ENCODE data around the gene OR52E8. TPM values are rescaled to one million over a fixed set of nuclear protein-coding genes. Genes with fewer than 3 reads are reported as not detected.

OR52E8 gene
- polyA plus RNA-seq (2013, experiment 1 of 4), result not detected
- not detected for polyA plus RNA-seq (2013, experiment 2 of 4)
- polyA plus RNA-seq (2013, experiment 3 of 4), result not detected
- polyA plus RNA-seq (2013, experiment 4 of 4), result not detected

- H3K4me1 ChIP-seq (ENCODE audit: control insufficient read depth, insufficient read depth, low read length), result no peaks in the 10 kb centered on the region
- no peak within 1 kb of the TSS for H3K27ac ChIP-seq (ENCODE audit: insufficient read depth, low read depth, low read length, poor library complexity, severe bottlenecking)
- H3K4me3 ChIP-seq (ENCODE audit: insufficient read depth, low read depth, low read length), result no peak within 1 kb of the TSS
- no peaks in the 10 kb centered on the region for H3K9me3 ChIP-seq (ENCODE audit: control insufficient read depth, low read length)
- H3K36me3 ChIP-seq (ENCODE audit: control insufficient read depth, insufficient read depth, low read length), result no peaks in the 10 kb centered on the region
- WGBS, 2 experiments, result 94 to 100% methylated on average over 3 of the region's 3 CpGs
- H3K27me3 ChIP-seq (ENCODE audit: control insufficient read depth, insufficient read depth, low read length, poor library complexity, severe bottlenecking), result no peaks in the 10 kb centered on the region
Measured at GRCh38 chr11:5857590-5857989, at the start of gene OR52E8. TSS of gene OR52E8 (minus strand) at chr11:5857690. CDS start at chr11:5857690, 0 bp downstream.

DNA sequence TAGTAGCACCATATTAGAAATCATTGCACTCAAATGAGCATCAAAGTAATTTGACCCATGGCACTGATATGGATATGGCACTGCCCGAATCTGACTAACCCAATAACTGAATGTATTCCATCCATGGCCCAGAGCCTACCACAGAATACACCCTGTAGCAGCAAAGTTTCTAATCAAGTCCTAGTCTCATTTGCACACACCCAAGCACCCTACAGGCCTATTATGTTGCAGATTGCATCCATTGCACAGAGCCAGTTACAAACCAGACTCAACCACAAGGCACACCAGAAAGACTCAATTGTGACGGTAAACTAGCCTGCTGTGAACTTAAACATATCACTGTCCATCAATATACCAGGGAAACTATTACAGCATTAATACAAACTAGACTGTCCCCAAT, 42.0 kb upstream of the OR52E8 start:
- Histone ChIP-seq H3K27ac (ENCODE audit: insufficient read depth, low read depth, low read length, poor library complexity, severe bottlenecking) (no peak overlapping the region), H3K27me3 (ENCODE audit: control insufficient read depth, insufficient read depth, low read length, poor library complexity, severe bottlenecking) (no peaks in the 10 kb centered on the region), H3K9me3 (ENCODE audit: control insufficient read depth, low read length) (no peaks in the 10 kb centered on the region), H3K4me1 (ENCODE audit: control insufficient read depth, insufficient read depth, low read length) (no peaks in the 10 kb centered on the region), H3K36me3 (ENCODE audit: control insufficient read depth, insufficient read depth, low read length) (no peaks in the 10 kb centered on the region), H3K4me3 (ENCODE audit: insufficient read depth, low read depth, low read length) (no peak overlapping the region)
- WGBS, 2 experiments, result 86% methylated on average over 2 of the region's 2 CpGs

DNA sequence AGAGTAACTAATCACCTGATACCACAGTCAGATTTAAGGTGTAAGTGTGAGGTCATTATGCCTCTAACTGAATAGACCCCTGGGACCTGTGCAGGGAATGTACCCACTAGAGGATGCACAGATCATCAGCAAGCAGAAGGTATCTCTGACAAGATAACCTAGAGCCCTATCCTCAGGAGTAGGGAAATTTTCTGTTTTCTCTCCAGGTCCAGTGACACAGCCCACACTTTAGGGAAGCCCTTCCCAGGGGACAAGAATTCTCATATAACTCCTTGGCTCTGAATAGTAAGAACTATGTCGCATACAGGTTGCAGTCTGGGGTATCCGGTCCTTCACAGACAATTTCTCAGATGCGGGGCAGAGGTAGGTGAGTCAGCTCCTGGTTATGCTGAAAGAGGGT, 35.4 kb upstream of the OR52E8 start, which contains the start of gene OR52E5:
Gene OR52E5 (plus strand): TSS at position 301 of the 400 bp plus-strand sequence. CDS start 7,569 bp downstream, outside the sequence.
- H3K9me3 ChIP-seq (ENCODE audit: control insufficient read depth, low read length), result no peaks in the 10 kb centered on the region
- WGBS, 2 experiments, result 91 to 92% methylated on average over 3 of the region's 3 CpGs
- no peaks in the 10 kb centered on the region for H3K27me3 ChIP-seq (ENCODE audit: control insufficient read depth, insufficient read depth, low read length, poor library complexity, severe bottlenecking)
- H3K27ac ChIP-seq (ENCODE audit: insufficient read depth, low read depth, low read length, poor library complexity, severe bottlenecking), result no peak within 1 kb of the TSS
- H3K36me3 ChIP-seq (ENCODE audit: control insufficient read depth, insufficient read depth, low read length), result no peaks in the 10 kb centered on the region
- H3K4me1 ChIP-seq (ENCODE audit: control insufficient read depth, insufficient read depth, low read length), result no peaks in the 10 kb centered on the region
- no peak within 1 kb of the TSS for H3K4me3 ChIP-seq (ENCODE audit: insufficient read depth, low read depth, low read length)

- Histone ChIP-seq H3K27ac (ENCODE audit: insufficient read depth, low read depth, low read length, poor library complexity, severe bottlenecking) (no peak overlapping the region), H3K4me1 (ENCODE audit: control insufficient read depth, insufficient read depth, low read length) (no peaks in the 10 kb centered on the region), H3K4me3 (ENCODE audit: insufficient read depth, low read depth, low read length) (no peak overlapping the region), H3K27me3 (ENCODE audit: control insufficient read depth, insufficient read depth, low read length, poor library complexity, severe bottlenecking) (no peaks in the 10 kb centered on the region), H3K9me3 (ENCODE audit: control insufficient read depth, low read length) (no peaks in the 10 kb centered on the region), H3K36me3 (ENCODE audit: control insufficient read depth, insufficient read depth, low read length) (no peaks in the 10 kb centered on the region)
- WGBS, 2 experiments, result 81 to 82% methylated on average over 3 to 4 of the region's 4 CpGs
Measured at GRCh38 chr11:5891216-5891800, 33.8 kb upstream of the OR52E8 start.

DNA sequence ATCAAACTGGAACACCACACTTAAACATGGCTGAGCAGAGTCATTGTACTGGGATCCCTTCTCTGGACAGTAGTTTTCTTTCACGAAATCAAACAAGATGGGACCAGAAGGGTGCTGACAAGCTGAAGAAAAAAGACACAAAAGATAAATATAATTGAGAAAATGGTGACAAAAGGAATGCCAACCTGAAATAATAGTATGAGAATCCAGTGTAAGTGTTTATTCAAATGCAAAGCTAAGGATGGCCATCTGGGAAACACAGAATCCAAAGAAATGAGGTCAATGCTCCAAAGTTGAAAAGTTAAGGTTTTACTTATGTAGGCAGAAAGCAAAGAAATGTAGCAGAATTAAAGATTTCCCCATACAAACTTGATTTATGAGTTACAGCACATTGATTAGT, 30.2 kb upstream of the OR52E8 start:
- Histone ChIP-seq H3K4me1 (ENCODE audit: control insufficient read depth, insufficient read depth, low read length) (no peaks in the 10 kb centered on the region), H3K36me3 (ENCODE audit: control insufficient read depth, insufficient read depth, low read length) (no peaks in the 10 kb centered on the region), H3K27ac (ENCODE audit: insufficient read depth, low read depth, low read length, poor library complexity, severe bottlenecking) (no peak overlapping the region), H3K4me3 (ENCODE audit: insufficient read depth, low read depth, low read length) (no peak overlapping the region), H3K9me3 (ENCODE audit: control insufficient read depth, low read length) (no peaks in the 10 kb centered on the region), H3K27me3 (ENCODE audit: control insufficient read depth, insufficient read depth, low read length, poor library complexity, severe bottlenecking) (no peaks in the 10 kb centered on the region)
- 92 to 100% methylated on average over 1 of the region's 1 CpG for WGBS, 2 experiments

DNA sequence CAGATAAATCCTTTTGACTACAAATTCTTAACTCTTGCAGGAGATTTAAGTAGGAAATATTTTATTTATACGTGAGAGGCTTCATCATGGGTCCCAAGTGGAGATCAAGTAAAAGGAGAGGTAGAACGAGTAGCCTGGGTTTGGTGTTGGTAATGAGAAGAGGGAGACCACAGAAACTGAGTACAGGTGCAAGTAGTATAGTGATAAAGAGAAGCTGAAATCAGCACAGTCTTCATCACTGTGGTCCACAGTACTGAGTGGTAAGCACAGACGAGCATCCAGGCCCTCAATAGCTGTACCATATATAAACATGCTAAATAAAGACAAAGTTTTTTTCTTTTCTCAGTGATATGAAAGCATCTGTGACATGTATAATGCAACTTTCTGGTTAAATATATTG, 29.7 kb upstream of the OR52E8 start:
- no peak overlapping the region for H3K27ac ChIP-seq (ENCODE audit: insufficient read depth, low read depth, low read length, poor library complexity, severe bottlenecking)
- H3K4me1 ChIP-seq (ENCODE audit: control insufficient read depth, insufficient read depth, low read length), result no peaks in the 10 kb centered on the region
- H3K36me3 ChIP-seq (ENCODE audit: control insufficient read depth, insufficient read depth, low read length), result no peaks in the 10 kb centered on the region
- 95 to 100% methylated on average over 2 of the region's 3 CpGs for WGBS, 2 experiments
- no peaks in the 10 kb centered on the region for H3K9me3 ChIP-seq (ENCODE audit: control insufficient read depth, low read length)
- H3K4me3 ChIP-seq (ENCODE audit: insufficient read depth, low read depth, low read length), result no peak overlapping the region
- H3K27me3 ChIP-seq (ENCODE audit: control insufficient read depth, insufficient read depth, low read length, poor library complexity, severe bottlenecking), result no peaks in the 10 kb centered on the region

DNA sequence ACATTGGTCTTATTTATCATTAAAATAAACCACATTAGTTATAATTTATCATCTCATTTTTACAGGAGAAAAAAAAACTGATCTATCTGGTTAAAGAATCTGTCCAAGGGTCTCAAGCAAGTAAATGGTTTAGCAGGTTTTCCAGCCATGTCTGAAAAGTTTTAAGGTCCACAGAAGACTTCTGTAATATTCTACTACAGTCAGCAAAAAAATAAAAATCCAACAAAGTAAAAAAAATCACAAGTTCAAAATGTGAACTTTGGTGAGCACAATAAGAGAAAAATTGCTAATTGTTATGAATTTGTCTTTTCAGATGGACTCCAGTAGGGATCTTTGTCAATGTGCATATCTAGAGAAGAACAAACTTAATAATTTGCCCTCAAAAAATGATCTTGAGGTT, 24.3 kb upstream of the OR52E8 start:
- Histone ChIP-seq H3K27me3 (ENCODE audit: control insufficient read depth, insufficient read depth, low read length, poor library complexity, severe bottlenecking) (no peaks in the 10 kb centered on the region), H3K27ac (ENCODE audit: insufficient read depth, low read depth, low read length, poor library complexity, severe bottlenecking) (no peak overlapping the region), H3K4me3 (ENCODE audit: insufficient read depth, low read depth, low read length) (no peak overlapping the region), H3K9me3 (ENCODE audit: control insufficient read depth, low read length) (no peaks in the 10 kb centered on the region), H3K36me3 (ENCODE audit: control insufficient read depth, insufficient read depth, low read length) (no peaks in the 10 kb centered on the region), H3K4me1 (ENCODE audit: control insufficient read depth, insufficient read depth, low read length) (no peaks in the 10 kb centered on the region)

- H3K9me3 ChIP-seq (ENCODE audit: control insufficient read depth, low read length), result no peaks in the 10 kb centered on the region
- 90 to 93% methylated on average over 4 of the region's 4 CpGs for WGBS, 2 experiments
- no peaks in the 10 kb centered on the region for H3K4me1 ChIP-seq (ENCODE audit: control insufficient read depth, insufficient read depth, low read length)
- H3K36me3 ChIP-seq (ENCODE audit: control insufficient read depth, insufficient read depth, low read length), result no peaks in the 10 kb centered on the region
- H3K27ac ChIP-seq (ENCODE audit: insufficient read depth, low read depth, low read length, poor library complexity, severe bottlenecking), result no peak within 1 kb of the TSS
- no peaks in the 10 kb centered on the region for H3K27me3 ChIP-seq (ENCODE audit: control insufficient read depth, insufficient read depth, low read length, poor library complexity, severe bottlenecking)
- no peak within 1 kb of the TSS for H3K4me3 ChIP-seq (ENCODE audit: insufficient read depth, low read depth, low read length)
Measured at GRCh38 chr11:5880329-5880728, 22.8 kb upstream of the OR52E8 start, which contains the start of gene OR52E4. TSS of gene OR52E4 (plus strand) at chr11:5880629. CDS start at chr11:5884293, 3,664 bp downstream.

GRCh38 chr11:5878564-5878963, 21.1 kb upstream of the OR52E8 start:
- 90% methylated on average over 2 of the region's 2 CpGs; no CpG with 5 or more reads in 1 of the 2 experiments for WGBS, 2 experiments
- no peaks in the 10 kb centered on the region for H3K27me3 ChIP-seq (ENCODE audit: control insufficient read depth, insufficient read depth, low read length, poor library complexity, severe bottlenecking)
- H3K36me3 ChIP-seq (ENCODE audit: control insufficient read depth, insufficient read depth, low read length), result no peaks in the 10 kb centered on the region
- H3K9me3 ChIP-seq (ENCODE audit: control insufficient read depth, low read length), result no peaks in the 10 kb centered on the region
- no peak overlapping the region for H3K27ac ChIP-seq (ENCODE audit: insufficient read depth, low read depth, low read length, poor library complexity, severe bottlenecking)
- H3K4me1 ChIP-seq (ENCODE audit: control insufficient read depth, insufficient read depth, low read length), result no peaks in the 10 kb centered on the region
- no peak overlapping the region for H3K4me3 ChIP-seq (ENCODE audit: insufficient read depth, low read depth, low read length)

DNA sequence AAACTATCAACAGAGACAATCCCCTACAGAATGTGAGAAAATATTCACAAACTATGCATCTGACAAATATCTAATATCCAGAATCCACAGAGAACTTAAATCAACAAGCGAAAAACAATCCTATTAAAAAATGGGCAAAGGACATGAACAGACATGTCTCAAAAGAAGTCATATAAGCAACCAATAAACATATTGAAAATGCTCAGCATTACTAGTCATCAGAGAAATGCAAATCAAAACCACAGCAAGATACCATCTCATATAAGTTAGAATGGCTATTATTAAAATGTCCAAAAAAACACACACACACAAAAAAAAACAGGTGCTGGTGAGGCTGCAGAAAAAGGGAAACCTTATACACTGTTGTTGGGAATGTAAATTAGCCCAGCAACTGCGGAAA, 8.3 kb upstream of the OR52E8 start:
- Histone ChIP-seq H3K9me3 (ENCODE audit: control insufficient read depth, low read length) (no peaks in the 10 kb centered on the region), H3K27me3 (ENCODE audit: control insufficient read depth, insufficient read depth, low read length, poor library complexity, severe bottlenecking) (no peaks in the 10 kb centered on the region), H3K4me3 (ENCODE audit: insufficient read depth, low read depth, low read length) (no peak overlapping the region), H3K36me3 (ENCODE audit: control insufficient read depth, insufficient read depth, low read length) (no peaks in the 10 kb centered on the region), H3K27ac (ENCODE audit: insufficient read depth, low read depth, low read length, poor library complexity, severe bottlenecking) (no peak overlapping the region), H3K4me1 (ENCODE audit: control insufficient read depth, insufficient read depth, low read length) (no peaks in the 10 kb centered on the region)
- 80 to 89% methylated on average over 1 to 2 of the region's 2 CpGs for WGBS, 2 experiments

Measured in ectodermal cell (in vitro differentiated cells).